Erythroblast (primary cell): Measurements from ENCODE around the gene PHLDB3.

Source experiments
- GATA1 ChIP-seq: IDR thresholded peaks from 2 replicates; pipeline ENCODE4 v1.6.1; 2011; ENCODE audit warnings: low read depth, mild to moderate bottlenecking, control low read depth, low read length, moderate library complexity
- POLR2A ChIP-seq: IDR thresholded peaks from 2 replicates; pipeline ENCODE4 v1.6.1; 2011; ENCODE audit warnings: mild to moderate bottlenecking, low read length

GRCh38 chr19:43479961-43480561 is 24.5 kb downstream of the PHLDB3 start:
- no peak for TF ChIP-seq POLR2A
- no peak for TF ChIP-seq GATA1
